ENCODE results near the gene CLEC20A. TPM values are rescaled to one million over a fixed set of nuclear protein-coding genes. Genes with fewer than 3 reads are reported as not detected.

The CLEC20A gene
- total and polyA plus RNA-seq, 2 experiments from 2014 or later: not detected

DNA sequence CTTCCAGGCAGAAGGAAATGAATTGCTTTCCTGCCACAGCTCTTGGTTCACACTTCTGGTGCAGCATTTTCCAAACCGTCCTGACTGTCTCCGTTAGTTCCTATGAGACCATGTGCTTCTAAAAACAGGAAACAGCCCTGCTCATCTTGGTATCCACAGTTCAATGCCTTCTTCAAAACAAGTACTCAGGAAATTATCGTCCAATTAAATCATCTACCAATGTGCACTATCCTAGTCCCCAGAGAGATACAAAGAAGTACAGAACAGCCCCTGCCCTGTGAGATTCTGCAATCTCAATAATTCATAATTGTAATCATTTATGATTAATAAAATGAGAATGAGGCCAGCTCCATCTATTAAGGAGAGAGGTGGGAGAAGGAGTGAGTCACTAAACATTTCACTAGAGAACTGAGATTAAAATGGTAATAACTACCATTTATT lies 11.2 kb downstream of the CLEC20A start (continued):
- TF ChIP-seq, protein P1, sequence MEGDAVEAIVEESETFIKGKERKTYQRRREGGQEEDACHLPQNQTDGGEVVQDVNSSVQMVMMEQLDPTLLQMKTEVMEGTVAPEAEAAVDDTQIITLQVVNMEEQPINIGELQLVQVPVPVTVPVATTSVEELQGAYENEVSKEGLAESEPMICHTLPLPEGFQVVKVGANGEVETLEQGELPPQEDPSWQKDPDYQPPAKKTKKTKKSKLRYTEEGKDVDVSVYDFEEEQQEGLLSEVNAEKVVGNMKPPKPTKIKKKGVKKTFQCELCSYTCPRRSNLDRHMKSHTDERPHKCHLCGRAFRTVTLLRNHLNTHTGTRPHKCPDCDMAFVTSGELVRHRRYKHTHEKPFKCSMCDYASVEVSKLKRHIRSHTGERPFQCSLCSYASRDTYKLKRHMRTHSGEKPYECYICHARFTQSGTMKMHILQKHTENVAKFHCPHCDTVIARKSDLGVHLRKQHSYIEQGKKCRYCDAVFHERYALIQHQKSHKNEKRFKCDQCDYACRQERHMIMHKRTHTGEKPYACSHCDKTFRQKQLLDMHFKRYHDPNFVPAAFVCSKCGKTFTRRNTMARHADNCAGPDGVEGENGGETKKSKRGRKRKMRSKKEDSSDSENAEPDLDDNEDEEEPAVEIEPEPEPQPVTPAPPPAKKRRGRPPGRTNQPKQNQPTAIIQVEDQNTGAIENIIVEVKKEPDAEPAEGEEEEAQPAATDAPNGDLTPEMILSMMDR (conservative IDR thresholded peaks at IDR 0.05; ENCODE audit: low read depth in 2 of 2): no peak
- TF ChIP-seq ZNF331 (CRISPR knock-in tag; IDR thresholded peaks at IDR 0.05; ENCODE audit: low read depth): no peak

DNA sequence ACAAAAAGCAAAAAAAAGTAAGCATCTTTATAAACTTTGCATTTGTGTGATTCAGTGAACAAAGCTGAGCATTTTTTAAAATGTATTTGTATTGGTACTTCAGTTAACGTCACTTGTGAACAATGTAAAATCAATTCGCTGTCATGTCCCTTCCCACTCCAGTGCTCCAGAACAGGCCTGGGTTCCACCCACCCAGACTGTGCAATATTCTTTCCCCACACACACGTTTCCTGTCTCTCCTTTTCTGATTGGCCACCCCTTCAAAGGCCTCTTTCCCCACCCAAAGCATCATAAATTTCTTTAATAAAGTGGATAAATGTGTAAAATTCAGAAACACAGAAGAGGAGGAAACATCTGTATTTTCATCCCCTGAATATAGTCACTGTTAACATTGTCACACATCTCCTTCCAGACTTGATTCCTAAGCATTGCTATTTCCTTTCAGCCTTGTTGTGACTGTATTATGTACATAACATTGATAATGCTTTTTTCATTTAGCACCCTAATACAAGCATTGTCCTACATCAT lies 12.0 kb downstream of the CLEC20A start:
- DNase-seq (ENCODE audit: low spot score) (no peak), ATAC-seq (no peak)
- peaks cover 10% of the 10 kb centered on the region for H3K27me3 Mint-ChIP-seq (ENCODE audit: insufficient read depth, low read depth, poor library complexity)
- no peak overlapping the region for H2AFZ ChIP-seq
- no peak overlapping the region for H3K4me3 ChIP-seq
- H3K9me3 Mint-ChIP-seq: no peaks in the 10 kb centered on the region
- no peaks in the 10 kb centered on the region for H3K9me2 ChIP-seq (ENCODE audit: insufficient read depth)
- no peak overlapping the region for H3K27ac ChIP-seq (ENCODE audit: low read depth)
- H3K4me1 ChIP-seq (ENCODE audit: insufficient read depth): no peaks in the 10 kb centered on the region
- peaks cover 7% of the 10 kb centered on the region for H3K36me3 Mint-ChIP-seq (ENCODE audit: low read depth)
- H3K27ac Mint-ChIP-seq: no peak overlapping the region
- H3F3A ChIP-seq (replicated peaks; ENCODE audit: low read depth): 0 out of 2 replicates have a peak, but pooled peaks cover 6% of the 10 kb centered on the region
- no peak overlapping the region for H3K4me3 Mint-ChIP-seq
- no peak overlapping the region for H3K4me2 ChIP-seq
- H3K4me1 Mint-ChIP-seq: peaks cover 6% of the 10 kb centered on the region
- no peaks in the 10 kb centered on the region for H4K20me1 ChIP-seq (replicated peaks; ENCODE audit: insufficient read depth)
- no peaks in the 10 kb centered on the region for H3K27me3 ChIP-seq (ENCODE audit: insufficient read depth)
- H3K36me3 ChIP-seq (ENCODE audit: insufficient read depth): no peaks in the 10 kb centered on the region
- TF ChIP-seq CREB1 (CRISPR knock-in tag; IDR thresholded peaks at IDR 0.05; ENCODE audit: low read depth): no peak
- TF ChIP-seq, protein P1 (conservative IDR thresholded peaks at IDR 0.05; ENCODE audit: low read depth in 2 of 2): no peak
- TF ChIP-seq REST (IDR thresholded peaks at IDR 0.05; ENCODE audit: unreplicated experiment): no peak
- TF ChIP-seq, protein P2, sequence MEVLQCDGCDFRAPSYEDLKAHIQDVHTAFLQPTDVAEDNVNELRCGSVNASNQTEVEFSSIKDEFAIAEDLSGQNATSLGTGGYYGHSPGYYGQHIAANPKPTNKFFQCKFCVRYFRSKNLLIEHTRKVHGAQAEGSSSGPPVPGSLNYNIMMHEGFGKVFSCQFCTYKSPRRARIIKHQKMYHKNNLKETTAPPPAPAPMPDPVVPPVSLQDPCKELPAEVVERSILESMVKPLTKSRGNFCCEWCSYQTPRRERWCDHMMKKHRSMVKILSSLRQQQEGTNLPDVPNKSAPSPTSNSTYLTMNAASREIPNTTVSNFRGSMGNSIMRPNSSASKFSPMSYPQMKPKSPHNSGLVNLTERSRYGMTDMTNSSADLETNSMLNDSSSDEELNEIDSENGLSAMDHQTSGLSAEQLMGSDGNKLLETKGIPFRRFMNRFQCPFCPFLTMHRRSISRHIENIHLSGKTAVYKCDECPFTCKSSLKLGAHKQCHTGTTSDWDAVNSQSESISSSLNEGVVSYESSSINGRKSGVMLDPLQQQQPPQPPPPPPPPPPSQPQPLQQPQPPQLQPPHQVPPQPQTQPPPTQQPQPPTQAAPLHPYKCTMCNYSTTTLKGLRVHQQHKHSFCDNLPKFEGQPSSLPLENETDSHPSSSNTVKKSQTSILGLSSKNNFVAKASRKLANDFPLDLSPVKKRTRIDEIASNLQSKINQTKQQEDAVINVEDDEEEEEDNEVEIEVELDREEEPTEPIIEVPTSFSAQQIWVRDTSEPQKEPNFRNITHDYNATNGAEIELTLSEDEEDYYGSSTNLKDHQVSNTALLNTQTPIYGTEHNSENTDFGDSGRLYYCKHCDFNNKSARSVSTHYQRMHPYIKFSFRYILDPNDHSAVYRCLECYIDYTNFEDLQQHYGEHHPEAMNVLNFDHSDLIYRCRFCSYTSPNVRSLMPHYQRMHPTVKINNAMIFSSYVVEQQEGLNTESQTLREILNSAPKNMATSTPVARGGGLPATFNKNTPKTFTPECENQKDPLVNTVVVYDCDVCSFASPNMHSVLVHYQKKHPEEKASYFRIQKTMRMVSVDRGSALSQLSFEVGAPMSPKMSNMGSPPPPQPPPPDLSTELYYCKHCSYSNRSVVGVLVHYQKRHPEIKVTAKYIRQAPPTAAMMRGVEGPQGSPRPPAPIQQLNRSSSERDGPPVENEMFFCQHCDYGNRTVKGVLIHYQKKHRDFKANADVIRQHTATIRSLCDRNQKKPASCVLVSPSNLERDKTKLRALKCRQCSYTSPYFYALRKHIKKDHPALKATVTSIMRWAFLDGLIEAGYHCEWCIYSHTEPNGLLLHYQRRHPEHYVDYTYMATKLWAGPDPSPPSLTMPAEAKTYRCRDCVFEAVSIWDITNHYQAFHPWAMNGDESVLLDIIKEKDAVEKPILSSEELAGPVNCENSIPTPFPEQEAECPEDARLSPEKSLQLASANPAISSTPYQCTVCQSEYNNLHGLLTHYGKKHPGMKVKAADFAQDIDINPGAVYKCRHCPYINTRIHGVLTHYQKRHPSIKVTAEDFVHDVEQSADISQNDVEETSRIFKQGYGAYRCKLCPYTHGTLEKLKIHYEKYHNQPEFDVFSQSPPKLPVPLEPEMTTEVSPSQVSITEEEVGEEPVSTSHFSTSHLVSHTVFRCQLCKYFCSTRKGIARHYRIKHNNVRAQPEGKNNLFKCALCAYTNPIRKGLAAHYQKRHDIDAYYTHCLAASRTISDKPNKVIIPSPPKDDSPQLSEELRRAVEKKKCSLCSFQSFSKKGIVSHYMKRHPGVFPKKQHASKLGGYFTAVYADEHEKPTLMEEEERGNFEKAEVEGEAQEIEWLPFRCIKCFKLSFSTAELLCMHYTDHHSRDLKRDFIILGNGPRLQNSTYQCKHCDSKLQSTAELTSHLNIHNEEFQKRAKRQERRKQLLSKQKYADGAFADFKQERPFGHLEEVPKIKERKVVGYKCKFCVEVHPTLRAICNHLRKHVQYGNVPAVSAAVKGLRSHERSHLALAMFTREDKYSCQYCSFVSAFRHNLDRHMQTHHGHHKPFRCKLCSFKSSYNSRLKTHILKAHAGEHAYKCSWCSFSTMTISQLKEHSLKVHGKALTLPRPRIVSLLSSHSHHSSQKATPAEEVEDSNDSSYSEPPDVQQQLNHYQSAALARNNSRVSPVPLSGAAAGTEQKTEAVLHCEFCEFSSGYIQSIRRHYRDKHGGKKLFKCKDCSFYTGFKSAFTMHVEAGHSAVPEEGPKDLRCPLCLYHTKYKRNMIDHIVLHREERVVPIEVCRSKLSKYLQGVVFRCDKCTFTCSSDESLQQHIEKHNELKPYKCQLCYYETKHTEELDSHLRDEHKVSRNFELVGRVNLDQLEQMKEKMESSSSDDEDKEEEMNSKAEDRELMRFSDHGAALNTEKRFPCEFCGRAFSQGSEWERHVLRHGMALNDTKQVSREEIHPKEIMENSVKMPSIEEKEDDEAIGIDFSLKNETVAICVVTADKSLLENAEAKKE (CRISPR knock-in tag; IDR thresholded peaks at IDR 0.05): no peak
- H3K79me2 ChIP-seq (replicated peaks; ENCODE audit: insufficient read depth): no peaks in the 10 kb centered on the region

Measured in GM23338 (cell line).